Activated CD4-positive, alpha-beta T cell treated with anti-CD3 and anti-CD28 coated beads for 4 hours (primary cell): ENCODE data around the gene ERMP1.
A peak's percentile ranks its signal among the peaks of the same experiment; 100 is the strongest.

Experiments
- DNase-seq, 2 donors: peaks; one replicate each; pipeline ENCODE4 v3.0.0-alpha.2; 2020

ERMP1 gene

GRCh38 chr9:5852987-5853386, 20.1 kb upstream of the ERMP1 start:
- DNase-seq = no peak

GRCh38 chr9:5851445-5851844, 18.5 kb upstream of the ERMP1 start:
- peak; percentile 31 for DNase-seq

GRCh38 chr9:5850724-5851122, 17.8 kb upstream of the ERMP1 start:
- no peak for DNase-seq

- DNase-seq = no peak
These were observed 15.5 kb upstream of the ERMP1 start for GRCh38 chr9:5848372-5848882.

- no peak for DNase-seq
These were observed 13.6 kb upstream of the ERMP1 start for GRCh38 chr9:5846501-5846921.

GRCh38 chr9:5846096-5846495, 13.2 kb upstream of the ERMP1 start:
- no peak for DNase-seq

GRCh38 chr9:5845157-5845531, 12.2 kb upstream of the ERMP1 start:
- no peak for DNase-seq

GRCh38 chr9:5843794-5844471, 11.0 kb upstream of the ERMP1 start:
- DNase-seq = no peak

GRCh38 chr9:5842929-5843793, 10.2 kb upstream of the ERMP1 start:
- DNase-seq = no peak

- DNase-seq = peak; percentile 25 to 41
These were observed 9.1 kb upstream of the ERMP1 start for GRCh38 chr9:5841771-5842573.

GRCh38 chr9:5840788-5841187, 7.9 kb upstream of the ERMP1 start:
- no peak for DNase-seq

- no peak for DNase-seq
These were observed 6.6 kb upstream of the ERMP1 start for GRCh38 chr9:5839572-5839902.

- no peak for DNase-seq
These were observed 6.1 kb upstream of the ERMP1 start for GRCh38 chr9:5838884-5839571.

GRCh38 chr9:5835808-5836207, 2.9 kb upstream of the ERMP1 start:
- DNase-seq = no peak

- DNase-seq = no peak
These were observed 1.3 kb upstream of the ERMP1 start for GRCh38 chr9:5834214-5834613.

GRCh38 chr9:5832071-5832537, 813 bp downstream of the ERMP1 start:
- DNase-seq = peak; percentile 15 to 18

- no peak for DNase-seq
These were observed 6.9 kb downstream of the ERMP1 start for GRCh38 chr9:5825895-5826622.

GRCh38 chr9:5825223-5825622, 7.7 kb downstream of the ERMP1 start:
- DNase-seq = no peak

- no peak for DNase-seq
These were observed 12.5 kb downstream of the ERMP1 start for GRCh38 chr9:5820425-5820824.

GRCh38 chr9:5819174-5819573, 13.7 kb downstream of the ERMP1 start:
- no peak for DNase-seq

GRCh38 chr9:5818424-5819142, 14.3 kb downstream of the ERMP1 start:
- DNase-seq = no peak
